SK-N-SH treated with all-trans-retinoic acid at 6 μM for 48 hours (cell line): ENCODE data around the gene FIGNL2.
A peak's percentile ranks its signal among the peaks of the same experiment; 100 is the strongest.
"Not testable (repeated sequence)": the region's sequence is repeated elsewhere in the genome, so short reads cannot be mapped to it uniquely, and the experiment has no call there.

ENCODE experiments used
- ATAC-seq: fragments of 200-7000 bp; cut with Tn5 transposase; 3 replicates; pipeline ENCODE4 v1.9.1; 2020; ENCODE audit warnings: mild to moderate bottlenecking, moderate library complexity
- ARNTL ChIP-seq: fragments of 450-650 bp; formaldehyde crosslinking; IDR thresholded peaks from 2 replicates; pipeline ENCODE4 v1.5.0; 2020; ENCODE audit warnings: low read depth, mild to moderate bottlenecking, moderate library complexity, borderline replicate concordance
- BACH2 ChIP-seq: fragments of 250-450 bp; sonication (Bioruptor Pico); IDR thresholded peaks from 2 replicates; pipeline ENCODE4 v1.9.0; 2021; ENCODE audit warnings: mild to moderate bottlenecking, borderline replicate concordance
- CREB5 ChIP-seq: fragments of 250-450 bp; sonication (Bioruptor Pico); IDR thresholded peaks from 2 replicates; pipeline ENCODE4 v1.5.1; 2020; ENCODE audit warnings: low read depth, mild to moderate bottlenecking, moderate library complexity
- CSDC2 ChIP-seq: fragments of 250-450 bp; sonication (Bioruptor Pico); IDR thresholded peaks from 2 replicates; pipeline ENCODE4 v1.5.0; 2020; ENCODE audit warnings: mild to moderate bottlenecking, moderate library complexity
- CSRNP3 ChIP-seq: fragments of 250-450 bp; sonication (Bioruptor Pico); IDR thresholded peaks from 2 replicates; pipeline ENCODE4 v1.5.1; 2021; ENCODE audit warnings: mild to moderate bottlenecking, moderate library complexity
- ESRRG ChIP-seq: fragments of 250-450 bp; sonication (Bioruptor Pico); IDR thresholded peaks from 2 replicates; pipeline ENCODE4 v1.6.1; 2021; ENCODE audit warnings: mild to moderate bottlenecking
- GLIS3 ChIP-seq: fragments of 250-450 bp; sonication (Bioruptor Pico); IDR thresholded peaks from 2 replicates; pipeline ENCODE4 v1.5.0; 2020; ENCODE audit warnings: mild to moderate bottlenecking, moderate library complexity
- ISL1 ChIP-seq: fragments of 250-450 bp; sonication (Bioruptor Pico); IDR thresholded peaks from 2 replicates; pipeline ENCODE4 v2.1.2; 2022; ENCODE audit warnings: mild to moderate bottlenecking, moderate library complexity
- OSR1 ChIP-seq: fragments of 250-450 bp; sonication (Bioruptor Pico); IDR thresholded peaks from 2 replicates; pipeline ENCODE4 v1.8.0; 2022; ENCODE audit warnings: moderate library complexity, mild to moderate bottlenecking, inconsistent platforms
- PPARA ChIP-seq: fragments of 250-450 bp; sonication (Bioruptor Pico); IDR thresholded peaks from 2 replicates; pipeline ENCODE4 v1.5.0; 2020; ENCODE audit warnings: mild to moderate bottlenecking, borderline replicate concordance
- SNAI2 ChIP-seq: fragments of 250-450 bp; sonication (Bioruptor Pico); IDR thresholded peaks from 2 replicates; pipeline ENCODE4 v1.5.0; 2020; ENCODE audit warnings: mild to moderate bottlenecking, moderate library complexity
- TCF4 ChIP-seq: fragments of 250-450 bp; sonication (Bioruptor Pico); IDR thresholded peaks from 2 replicates; pipeline ENCODE4 v1.8.0; 2021; ENCODE audit warnings: mild to moderate bottlenecking, moderate library complexity, borderline replicate concordance
- TOX ChIP-seq: fragments of 250-450 bp; sonication (Bioruptor Pico); IDR thresholded peaks from 2 replicates; pipeline ENCODE4 v1.8.0; 2021; ENCODE audit warnings: mild to moderate bottlenecking, moderate library complexity, borderline replicate concordance
- ZC3H10 ChIP-seq: fragments of 250-450 bp; sonication (Bioruptor Pico); IDR thresholded peaks from 2 replicates; pipeline ENCODE4 v1.5.1; 2021; ENCODE audit warnings: mild to moderate bottlenecking, moderate library complexity
- ZFP3 ChIP-seq: fragments of 250-450 bp; sonication (Bioruptor Pico); IDR thresholded peaks from 2 replicates; pipeline ENCODE4 v1.5.0; 2020; ENCODE audit warnings: mild to moderate bottlenecking, moderate library complexity
- ZFP30 ChIP-seq: fragments of 450-650 bp; formaldehyde crosslinking; IDR thresholded peaks from 2 replicates; pipeline ENCODE4 v1.5.0; 2022; ENCODE audit warnings: mild to moderate bottlenecking, moderate library complexity
- ZNF565 ChIP-seq: fragments of 450-650 bp; formaldehyde crosslinking; conservative IDR thresholded peaks from 2 replicates; pipeline ENCODE4 v1.5.0; 2020; ENCODE audit warnings: low read depth, mild to moderate bottlenecking, moderate library complexity
- TF ChIP-seq, protein P1 (sequence below): fragments of 250-450 bp; sonication (Bioruptor Pico); IDR thresholded peaks from 2 replicates; pipeline ENCODE4 v1.8.0; 2021; ENCODE audit warnings: low read depth, mild to moderate bottlenecking, moderate library complexity, borderline replicate concordance

The FIGNL2 gene

DNA sequence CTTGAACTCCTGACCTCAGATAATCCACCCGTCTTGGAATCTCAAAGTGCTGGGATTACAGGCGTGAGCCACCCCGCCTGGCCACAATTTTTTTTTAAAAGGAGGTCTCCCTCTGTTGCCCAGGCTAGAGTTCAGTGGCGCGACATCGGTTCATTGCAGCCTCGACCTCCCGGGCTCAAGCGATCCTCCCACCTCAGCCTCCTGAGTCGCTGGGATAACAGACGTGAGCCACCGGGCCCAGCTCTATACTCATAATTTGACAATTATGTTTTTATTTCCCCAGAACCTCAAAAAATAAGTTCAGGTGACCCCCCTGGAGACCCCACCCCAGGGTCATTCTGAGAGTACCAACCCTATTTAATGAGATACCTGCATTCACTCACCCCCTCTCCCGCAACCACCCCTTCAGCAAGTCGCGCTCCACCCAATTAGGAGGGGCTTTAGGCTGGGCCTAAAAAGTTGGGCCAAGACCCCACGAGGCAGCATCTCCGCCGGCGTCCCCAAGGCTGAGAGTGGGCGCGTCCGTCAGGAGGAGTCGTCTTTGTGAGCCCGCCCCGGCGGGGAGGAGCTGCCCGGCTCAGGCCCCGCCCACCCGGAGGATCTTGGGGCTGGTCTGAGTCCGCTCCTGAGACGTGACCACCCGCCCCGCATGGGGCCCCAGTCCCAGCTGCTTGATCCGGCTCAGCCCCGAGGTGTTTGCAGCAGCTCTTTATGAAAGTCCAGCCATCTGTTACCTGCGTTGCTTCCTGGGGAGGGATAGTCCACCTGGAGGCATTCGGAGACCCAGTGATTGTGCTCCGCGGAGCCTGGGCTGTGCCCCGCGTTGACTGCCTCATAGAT, 39.2 kb upstream of the FIGNL2 start, which contains the start of gene ANKRD33:
ANKRD33 (plus strand) TSS at position 628 of the 840 bp plus-strand sequence; CDS start at position 712, 84 bp downstream.
- TF ChIP-seq ARNTL (no peak), CREB5 (CRISPR knock-in tag) (no peak), PPARA (no peak), OSR1 (no peak), TOX (CRISPR knock-in tag) (no peak), CSRNP3 (no peak), ISL1 (CRISPR knock-in tag) (no peak), BACH2 (CRISPR knock-in tag) (no peak), ZC3H10 (no peak), ZNF565 (no peak)
- ATAC-seq, result no peak

- ATAC-seq, result peak; percentile 69
- TF ChIP-seq ARNTL (no peak), ZFP3 (CRISPR knock-in tag) (no peak), OSR1 (no peak), ZFP30 (CRISPR knock-in tag) (no peak), CREB5 (CRISPR knock-in tag) (no peak), CSDC2 (CRISPR knock-in tag) (no peak)
- TF ChIP-seq, all 23 proteins: peak for 0
Measured at GRCh38 chr12:51886021-51886710, 37.6 kb upstream of the FIGNL2 start.

DNA sequence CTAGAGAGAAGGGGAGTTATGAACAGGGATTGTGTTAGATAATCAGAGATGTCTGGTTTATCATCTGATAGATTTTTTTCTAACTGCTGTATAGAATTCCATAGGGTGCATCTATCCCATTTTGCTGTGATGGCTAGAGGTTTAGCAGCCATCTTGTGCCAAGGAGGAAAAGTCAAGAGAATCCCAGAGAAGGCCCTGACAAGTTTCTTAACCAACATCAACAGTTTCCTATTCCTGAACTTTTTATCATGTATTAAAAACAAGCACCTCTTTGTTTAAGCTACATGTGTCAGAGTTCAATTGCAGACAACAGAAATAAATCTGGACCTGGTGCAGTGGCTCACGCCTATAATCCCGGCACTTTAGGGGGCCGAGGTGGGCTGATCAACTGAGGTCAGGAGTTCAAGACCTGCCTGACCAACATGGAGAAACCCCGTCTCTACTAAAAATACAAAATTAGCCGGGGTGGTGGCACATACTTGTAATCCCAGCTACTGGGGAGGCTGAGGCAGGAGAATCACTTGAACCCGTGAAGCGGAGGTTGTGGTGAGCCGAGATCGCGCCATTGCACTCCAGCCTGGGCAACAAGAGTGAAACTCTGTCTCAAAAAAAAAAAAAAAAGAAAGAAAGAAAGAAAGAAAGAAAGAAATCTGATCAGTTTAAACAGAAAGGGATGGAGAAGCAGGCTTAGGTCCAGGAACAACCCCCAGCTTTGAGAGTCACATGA, 36.9 kb upstream of the FIGNL2 start:
- ATAC-seq, result not testable (repeated sequence)

DNA sequence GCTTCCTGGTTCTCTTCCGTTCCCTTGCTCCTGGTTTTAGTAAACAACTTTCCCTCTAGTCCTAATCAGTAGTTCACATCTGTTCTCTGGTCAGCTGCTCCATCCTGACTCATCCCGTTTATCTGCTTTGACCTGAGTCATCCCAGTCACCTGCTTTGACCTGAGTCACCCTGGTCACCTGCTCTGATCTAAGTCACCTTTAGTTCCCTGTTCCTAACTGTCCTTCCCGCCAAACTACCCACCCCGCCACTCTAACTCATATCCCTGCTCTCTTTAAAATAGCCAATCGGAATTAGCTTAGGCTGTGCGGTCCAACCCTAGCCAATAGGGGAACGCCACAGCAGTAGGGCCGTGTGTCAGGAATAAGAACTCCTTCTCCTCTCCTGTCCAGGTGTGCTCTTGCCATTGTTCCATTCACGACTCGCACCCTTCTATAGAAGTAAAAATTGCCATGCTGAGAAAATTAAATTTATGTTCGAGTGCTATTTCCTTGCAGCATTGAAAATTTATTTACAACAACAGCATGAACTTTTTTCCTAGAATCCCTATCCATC, 36.2 kb upstream of the FIGNL2 start:
- ATAC-seq, result no peak
- TF ChIP-seq GLIS3 (no peak), CREB5 (CRISPR knock-in tag) (no peak), CSDC2 (CRISPR knock-in tag) (no peak), TCF4 (CRISPR knock-in tag) (no peak), ZFP3 (CRISPR knock-in tag) (no peak), OSR1 (no peak), BACH2 (CRISPR knock-in tag) (no peak), ZC3H10 (no peak), ISL1 (CRISPR knock-in tag) (no peak), ESRRG (no peak), SNAI2 (no peak)
- TF ChIP-seq, protein P1, sequence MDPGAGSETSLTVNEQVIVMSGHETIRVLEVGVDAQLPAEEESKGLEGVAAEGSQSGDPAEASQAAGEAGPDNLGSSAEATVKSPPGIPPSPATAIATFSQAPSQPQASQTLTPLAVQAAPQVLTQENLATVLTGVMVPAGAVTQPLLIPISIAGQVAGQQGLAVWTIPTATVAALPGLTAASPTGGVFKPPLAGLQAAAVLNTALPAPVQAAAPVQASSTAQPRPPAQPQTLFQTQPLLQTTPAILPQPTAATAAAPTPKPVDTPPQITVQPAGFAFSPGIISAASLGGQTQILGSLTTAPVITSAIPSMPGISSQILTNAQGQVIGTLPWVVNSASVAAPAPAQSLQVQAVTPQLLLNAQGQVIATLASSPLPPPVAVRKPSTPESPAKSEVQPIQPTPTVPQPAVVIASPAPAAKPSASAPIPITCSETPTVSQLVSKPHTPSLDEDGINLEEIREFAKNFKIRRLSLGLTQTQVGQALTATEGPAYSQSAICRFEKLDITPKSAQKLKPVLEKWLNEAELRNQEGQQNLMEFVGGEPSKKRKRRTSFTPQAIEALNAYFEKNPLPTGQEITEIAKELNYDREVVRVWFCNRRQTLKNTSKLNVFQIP (CRISPR knock-in tag), result no peak
